ENCODE data around the gene LNPEP.

LNPEP gene

GRCh38 chr5:96935559-96936430 is at the start of gene LNPEP:
TSS of gene LNPEP (plus strand) at chr5:96936080. CDS start at chr5:96936156, 76 bp downstream.
- peak; percentile 96 for DNase-seq

- no peak for DNase-seq
Measured at GRCh38 chr5:96893342-96893741, 42.5 kb upstream of the LNPEP start.

- DNase-seq, result peak; percentile 72
Measured at GRCh38 chr5:96896276-96896675, 39.6 kb upstream of the LNPEP start.

GRCh38 chr5:96896806-96897205 is 39.1 kb upstream of the LNPEP start:
- DNase-seq, result peak; percentile 23

GRCh38 chr5:96901384-96901783 is 34.5 kb upstream of the LNPEP start:
- no peak for DNase-seq

GRCh38 chr5:96901841-96902240 is 34.0 kb upstream of the LNPEP start:
- DNase-seq, result no peak

GRCh38 chr5:96902876-96903275 is 33.0 kb upstream of the LNPEP start:
- DNase-seq, result no peak

GRCh38 chr5:96903300-96903699 is 32.6 kb upstream of the LNPEP start:
- no peak for DNase-seq

GRCh38 chr5:96904054-96904931 is 31.6 kb upstream of the LNPEP start:
- DNase-seq, result no peak

- no peak for DNase-seq
Measured at GRCh38 chr5:96905864-96906263, 30.0 kb upstream of the LNPEP start.

- no peak for DNase-seq
Measured at GRCh38 chr5:96909003-96909402, 26.9 kb upstream of the LNPEP start.

- no peak for DNase-seq
Measured at GRCh38 chr5:96909435-96909834, 26.4 kb upstream of the LNPEP start.

- no peak for DNase-seq
Measured at GRCh38 chr5:96911139-96911538, 24.7 kb upstream of the LNPEP start.

- DNase-seq, result no peak
Measured at GRCh38 chr5:96913233-96913632, 22.6 kb upstream of the LNPEP start.

- no peak for DNase-seq
Measured at GRCh38 chr5:96919754-96920197, 16.1 kb upstream of the LNPEP start.

- DNase-seq, result no peak
Measured at GRCh38 chr5:96920744-96921355, 15.0 kb upstream of the LNPEP start.

GRCh38 chr5:96922499-96923244 is 13.2 kb upstream of the LNPEP start:
- DNase-seq, result no peak

GRCh38 chr5:96924016-96924443 is 11.8 kb upstream of the LNPEP start:
- no peak for DNase-seq

GRCh38 chr5:96926276-96926675 is 9.6 kb upstream of the LNPEP start:
- DNase-seq, result no peak

- DNase-seq, result no peak
Measured at GRCh38 chr5:96927008-96927407, 8.9 kb upstream of the LNPEP start.

GRCh38 chr5:96928931-96929708 is 6.8 kb upstream of the LNPEP start:
- DNase-seq, result no peak

- DNase-seq, result no peak
Measured at GRCh38 chr5:96930058-96930457, 5.8 kb upstream of the LNPEP start.

Measured in CD4-positive, alpha-beta T cell treated with Interleukin-21 for 1 hour (primary cell).